ENCODE measurements around the gene FUT7. TPM values are rescaled to one million over a fixed set of nuclear protein-coding genes. Genes with fewer than 3 reads are reported as not detected.

Gene FUT7
- total and polyA plus RNA-seq, 11 donors: 0.15 to 0.48 (median 0.17) TPM; not detected in 8

DNA sequence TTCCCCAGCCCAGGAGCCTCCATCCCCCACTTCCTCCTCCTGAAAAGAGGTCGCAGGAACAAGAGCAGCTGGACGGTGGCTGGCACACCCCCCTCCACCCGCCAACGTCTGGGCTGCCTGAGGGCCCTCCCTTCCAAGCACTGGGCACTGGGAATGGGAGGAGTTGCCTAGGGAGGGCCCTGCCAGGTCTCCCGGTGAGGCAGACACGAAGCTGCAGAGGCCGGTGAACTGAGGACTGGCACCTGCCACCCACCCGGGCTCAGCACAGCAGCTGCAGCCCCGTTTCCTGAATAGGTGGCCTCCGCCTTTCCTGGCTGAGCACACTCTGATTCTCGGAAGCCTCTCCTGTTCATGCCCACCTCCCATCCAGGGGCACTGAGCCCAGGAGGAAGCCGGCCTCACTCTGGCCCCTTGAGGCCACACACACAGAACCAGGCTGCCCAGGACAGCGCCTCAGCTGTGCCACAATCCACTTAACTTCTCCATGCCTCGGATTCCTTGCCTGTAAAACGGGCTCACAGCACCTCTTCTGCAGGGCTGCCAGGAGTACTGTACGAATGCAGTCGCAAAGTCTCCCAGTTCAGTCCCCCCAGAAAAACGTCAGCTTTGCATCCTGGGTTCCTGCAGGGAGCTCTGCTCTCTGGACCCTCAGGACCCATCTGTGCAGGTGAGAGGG lies 12.8 kb upstream of the FUT7 start:
- peak overlapping the region; percentile 80 to 96 (median 88) for H3K27ac ChIP-seq
- H3K9me3 ChIP-seq: no peaks in the 10 kb centered on the region
- H3K4me3 ChIP-seq: peak overlapping the region; percentile 62 to 92 (median 72)
- TF ChIP-seq, protein P1, sequence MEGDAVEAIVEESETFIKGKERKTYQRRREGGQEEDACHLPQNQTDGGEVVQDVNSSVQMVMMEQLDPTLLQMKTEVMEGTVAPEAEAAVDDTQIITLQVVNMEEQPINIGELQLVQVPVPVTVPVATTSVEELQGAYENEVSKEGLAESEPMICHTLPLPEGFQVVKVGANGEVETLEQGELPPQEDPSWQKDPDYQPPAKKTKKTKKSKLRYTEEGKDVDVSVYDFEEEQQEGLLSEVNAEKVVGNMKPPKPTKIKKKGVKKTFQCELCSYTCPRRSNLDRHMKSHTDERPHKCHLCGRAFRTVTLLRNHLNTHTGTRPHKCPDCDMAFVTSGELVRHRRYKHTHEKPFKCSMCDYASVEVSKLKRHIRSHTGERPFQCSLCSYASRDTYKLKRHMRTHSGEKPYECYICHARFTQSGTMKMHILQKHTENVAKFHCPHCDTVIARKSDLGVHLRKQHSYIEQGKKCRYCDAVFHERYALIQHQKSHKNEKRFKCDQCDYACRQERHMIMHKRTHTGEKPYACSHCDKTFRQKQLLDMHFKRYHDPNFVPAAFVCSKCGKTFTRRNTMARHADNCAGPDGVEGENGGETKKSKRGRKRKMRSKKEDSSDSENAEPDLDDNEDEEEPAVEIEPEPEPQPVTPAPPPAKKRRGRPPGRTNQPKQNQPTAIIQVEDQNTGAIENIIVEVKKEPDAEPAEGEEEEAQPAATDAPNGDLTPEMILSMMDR (IDR thresholded peaks at IDR 0.05): no peak
- peak in 1 of 2 donors; percentile 38 for TF ChIP-seq POLR2A (IDR thresholded peaks at IDR 0.05)
- H3K27me3 ChIP-seq: peaks cover 0 to 44% (median 25%) of the 10 kb centered on the region in 9 donors
- 30 to 53% (median 46%) methylated on average over 13 to 18 of the region's 18 CpGs for WGBS, 4 donors
- H3K4me1 ChIP-seq: peaks cover 0 to 56% (median 37%) of the 10 kb centered on the region in 12 donors
- intact Hi-C loops (cut with DNase I): no loop called here
- ATAC-seq: peak; percentile 10 to 23 (median 13)
- H3K36me3 ChIP-seq: peaks cover 0 to 26% (median 16%) of the 10 kb centered on the region in 9 donors
- DNase-seq: peak in 1 of 5 donors; percentile 65

DNA sequence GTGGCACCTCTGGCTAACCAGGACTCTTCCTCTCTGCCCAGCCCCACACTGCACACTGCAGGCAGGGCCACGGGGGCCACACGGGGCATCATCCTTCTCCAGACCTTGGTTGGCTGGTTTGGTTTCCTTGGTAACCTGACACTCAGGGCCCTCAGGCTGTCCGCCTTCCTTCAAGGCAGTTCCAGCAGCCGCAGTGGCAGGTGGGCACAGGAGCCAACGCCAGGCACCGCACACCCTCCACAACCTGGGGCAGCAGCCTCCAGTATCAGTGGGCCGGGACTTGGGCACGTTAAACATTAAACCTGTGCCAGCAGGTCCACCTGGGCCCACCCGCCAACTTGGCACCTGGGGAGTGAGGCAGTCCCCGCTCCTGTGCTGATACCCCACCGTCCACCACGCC lies 12.1 kb upstream of the FUT7 start:
- H3K4me3 ChIP-seq: peak overlapping the region; percentile 12 to 92 (median 72)
- no peaks in the 10 kb centered on the region for H3K9me3 ChIP-seq
- ATAC-seq (no peak), DNase-seq (no peak)
- H3K36me3 ChIP-seq: peaks cover 0 to 32% (median 22%) of the 10 kb centered on the region in 9 donors
- peak overlapping the region; percentile 80 to 96 (median 88) for H3K27ac ChIP-seq
- 72 to 82% (median 72%) methylated on average over 12 of the region's 12 CpGs for WGBS, 4 donors
- peaks cover 0 to 38% (median 19%) of the 10 kb centered on the region in 9 donors for H3K27me3 ChIP-seq
- peaks cover 0 to 56% (median 37%) of the 10 kb centered on the region in 12 donors for H3K4me1 ChIP-seq
- TF ChIP-seq, protein P1 (IDR thresholded peaks at IDR 0.05): no peak
- TF ChIP-seq POLR2A (IDR thresholded peaks at IDR 0.05): no peak
- intact Hi-C loops (cut with DNase I): no loop called here

DNA sequence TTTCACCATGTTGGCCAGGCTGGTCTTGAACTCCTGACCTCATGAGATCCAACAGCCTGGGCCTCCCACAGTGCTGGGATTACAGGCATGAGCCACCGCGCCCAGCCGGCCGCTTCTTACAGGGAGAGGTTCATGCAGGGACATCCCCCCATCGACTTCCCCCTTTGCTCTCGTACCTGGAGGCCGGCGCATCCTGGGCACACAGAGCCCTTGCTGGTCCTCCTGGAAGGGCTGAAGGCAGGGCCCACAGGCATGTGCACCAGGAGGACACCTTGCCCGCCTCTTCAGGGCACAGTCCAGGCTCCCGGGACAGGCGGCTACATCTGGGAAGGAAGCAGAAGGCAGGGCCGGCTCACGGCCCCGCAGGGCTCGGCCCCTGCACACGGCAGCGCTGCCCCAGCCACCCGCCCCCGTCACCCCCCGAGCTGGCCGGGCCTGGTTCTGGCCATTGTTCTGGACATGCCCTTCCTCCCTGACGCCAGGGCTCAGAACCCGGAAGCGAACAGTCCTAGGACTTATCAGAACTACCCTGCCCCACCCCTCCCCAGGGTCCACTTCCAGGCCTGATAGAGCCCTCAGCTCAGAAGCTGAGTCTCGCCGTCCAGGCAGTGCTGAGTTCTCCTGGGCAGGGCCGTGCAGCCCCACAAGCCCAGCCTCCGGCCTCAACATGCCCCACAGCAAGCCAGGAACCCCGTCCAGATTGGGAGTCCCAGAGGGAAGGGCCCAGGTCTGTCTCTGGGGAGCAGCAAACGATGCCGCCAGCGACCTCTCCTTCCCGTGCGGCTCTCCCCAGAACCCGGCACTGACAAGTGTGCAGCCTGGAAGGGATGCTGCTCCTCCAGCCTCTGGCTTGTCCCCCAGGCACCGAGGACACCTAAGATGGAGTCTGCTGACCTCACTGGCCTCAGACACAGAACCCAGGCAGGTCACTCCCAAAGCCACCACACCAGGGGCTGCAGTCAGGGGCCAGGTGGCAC lies 11.2 kb upstream of the FUT7 start:
- peaks cover 0 to 40% (median 32%) of the 10 kb centered on the region in 9 donors for H3K36me3 ChIP-seq
- peaks cover 0 to 30% (median 10%) of the 10 kb centered on the region in 9 donors for H3K27me3 ChIP-seq
- 48 to 74% (median 68%) methylated on average over 20 to 36 of the region's 36 CpGs for WGBS, 4 donors
- DNase-seq (peak in 4 of 5 donors; percentile 77 to 86 (median 80)), ATAC-seq (peak; percentile 30 to 74 (median 53))
- peaks cover 0 to 56% (median 37%) of the 10 kb centered on the region in 12 donors for H3K4me1 ChIP-seq
- peak in 1 of 2 donors; percentile 64 for TF ChIP-seq POLR2A (IDR thresholded peaks at IDR 0.05)
- TF ChIP-seq, protein P1 (IDR thresholded peaks at IDR 0.05): no peak
- peak overlapping the region; percentile 80 to 96 (median 88) for H3K27ac ChIP-seq
- no peaks in the 10 kb centered on the region for H3K9me3 ChIP-seq
- peak overlapping the region in 11 of 12 donors; percentile 12 to 92 (median 73) for H3K4me3 ChIP-seq
- intact Hi-C loops (cut with DNase I): no loop called here
